NT2/D1 (cell line): Measurements from ENCODE around the gene LPCAT3.
"Not testable (repeated sequence)": the region's sequence is repeated elsewhere in the genome, so short reads cannot be mapped to it uniquely, and the experiment has no call there.

ENCODE experiments used
- DNase-seq: peaks from one replicate; pipeline ENCODE4 v3.0.0-alpha.2; 2011; ENCODE audit warnings: low read depth, low spot score
- H3K27me3 ChIP-seq: 2 replicates; pipeline ENCODE4 v1.6.0; 2011; ENCODE audit warnings: mild to moderate bottlenecking; ENCODE audit not compliant: insufficient read length, insufficient read depth
- H3K36me3 ChIP-seq: 2 replicates; pipeline ENCODE4 v1.6.1; 2011; ENCODE audit warnings: mild to moderate bottlenecking, low read length, mixed read lengths; ENCODE audit not compliant: insufficient read depth, insufficient read length
- H3K4me1 ChIP-seq: 2 replicates; pipeline ENCODE4 v1.5.1; 2011; ENCODE audit not compliant: insufficient read depth, insufficient read length
- H3K4me3 ChIP-seq: 2 replicates; pipeline ENCODE4 v1.5.1; 2011; ENCODE audit warnings: low read depth; ENCODE audit not compliant: insufficient read length
- H3K9ac ChIP-seq: 2 replicates; pipeline ENCODE4 v1.6.0; 2011; ENCODE audit warnings: low read depth; ENCODE audit not compliant: insufficient read length
- H3K9me3 ChIP-seq: 2 replicates; pipeline ENCODE4 v1.5.1; 2011; ENCODE audit warnings: mild to moderate bottlenecking, low read length; ENCODE audit not compliant: insufficient read depth
- SUZ12 ChIP-seq: IDR thresholded peaks from 2 replicates; pipeline ENCODE4 v1.6.1; 2011; ENCODE audit not compliant: insufficient read length, insufficient read depth; ENCODE audit errors: extremely low read depth
- YY1 ChIP-seq: IDR thresholded peaks from 2 replicates; pipeline ENCODE4 v1.6.1; 2011; ENCODE audit not compliant: insufficient read length, insufficient read depth
- ZNF274 ChIP-seq: IDR thresholded peaks from 2 replicates; pipeline ENCODE4 v1.6.1; 2011; ENCODE audit warnings: mild to moderate bottlenecking, low read depth, low read length

Gene LPCAT3

DNA sequence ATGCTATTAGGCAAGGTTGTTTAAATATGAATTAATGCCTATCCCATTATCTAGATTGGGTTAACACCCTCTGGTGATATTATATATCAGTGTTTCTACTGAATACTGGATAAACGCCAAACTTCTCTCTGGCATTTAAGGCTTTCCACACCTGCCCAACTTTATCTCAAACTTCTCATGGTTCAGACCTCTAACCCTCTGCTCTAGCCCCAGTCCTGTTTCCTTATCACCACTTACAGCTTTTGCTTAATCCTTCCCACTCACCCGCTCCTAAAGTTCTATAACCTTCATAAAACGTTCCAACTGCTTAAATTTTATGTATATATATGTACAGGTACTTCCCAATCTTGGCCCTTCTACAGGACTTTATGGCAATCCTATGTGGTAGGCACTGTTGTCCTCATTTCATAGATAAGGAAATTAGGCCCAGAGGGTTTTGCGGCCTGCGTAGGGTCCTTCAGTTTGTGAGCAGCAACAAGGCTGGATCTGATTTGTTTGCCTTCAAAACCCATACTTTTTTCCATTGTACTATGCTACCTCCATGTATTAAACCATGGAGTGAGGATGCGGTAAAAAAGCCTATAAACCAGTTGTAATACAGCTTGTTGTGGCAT, 1.2 kb downstream of the LPCAT3 start:
- Histone ChIP-seq H3K9me3 (no peaks in the 10 kb centered on the region), H3K36me3 (peaks cover 21% of the 10 kb centered on the region), H3K9ac (peak overlapping the region; percentile 91), H3K4me1 (peaks cover 8% of the 10 kb centered on the region), H3K4me3 (peak overlapping the region; percentile 94), H3K27me3 (no peaks in the 10 kb centered on the region)
- no peak for DNase-seq
- no peak for TF ChIP-seq ZNF274
- TF ChIP-seq YY1 = no peak

DNA sequence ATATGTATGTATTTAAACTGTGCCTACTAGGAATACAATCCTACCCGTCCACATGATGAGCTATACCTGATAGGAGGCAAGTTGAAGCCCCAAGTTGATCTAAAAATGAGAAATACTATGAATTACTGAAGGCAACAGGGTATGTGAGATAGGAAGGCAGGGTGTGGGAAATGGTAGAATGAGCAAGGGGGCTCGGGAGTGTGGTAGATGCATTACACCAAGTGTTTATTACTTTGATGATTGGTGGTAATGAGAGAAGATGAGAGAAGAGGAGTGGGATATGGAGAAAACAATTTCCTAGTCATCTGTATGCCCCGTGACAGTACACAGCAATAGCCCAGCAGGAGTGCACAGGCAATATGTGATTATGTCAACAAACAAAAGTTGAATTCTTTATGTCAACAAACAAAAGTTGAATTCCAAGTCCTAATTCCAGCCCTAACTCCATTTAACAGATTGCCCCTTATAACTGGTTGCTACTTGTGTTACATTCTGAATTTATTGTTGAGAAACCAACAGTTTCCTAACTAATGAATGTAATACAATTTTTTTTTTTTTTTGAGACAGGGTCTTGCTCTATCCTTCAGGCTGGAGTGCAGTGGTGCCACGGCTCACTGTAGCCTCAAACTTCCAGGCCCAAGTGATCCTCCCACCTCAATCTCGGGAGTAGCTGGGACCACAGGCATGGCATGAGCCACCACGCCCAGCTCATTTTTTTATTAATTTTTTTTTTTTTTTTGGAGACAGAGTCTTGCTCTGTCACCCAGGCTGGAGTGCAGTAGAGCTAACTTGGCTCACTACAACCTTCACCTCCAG, 2.5 kb downstream of the LPCAT3 start:
- Histone ChIP-seq H3K9me3 (no peaks in the 10 kb centered on the region), H3K36me3 (peaks cover 28% of the 10 kb centered on the region), H3K9ac (no peak overlapping the region), H3K4me1 (peaks cover 11% of the 10 kb centered on the region), H3K4me3 (no peak overlapping the region), H3K27me3 (no peaks in the 10 kb centered on the region)
- TF ChIP-seq SUZ12 (no peak), YY1 (no peak), ZNF274 (no peak)
- no peak for DNase-seq

DNA sequence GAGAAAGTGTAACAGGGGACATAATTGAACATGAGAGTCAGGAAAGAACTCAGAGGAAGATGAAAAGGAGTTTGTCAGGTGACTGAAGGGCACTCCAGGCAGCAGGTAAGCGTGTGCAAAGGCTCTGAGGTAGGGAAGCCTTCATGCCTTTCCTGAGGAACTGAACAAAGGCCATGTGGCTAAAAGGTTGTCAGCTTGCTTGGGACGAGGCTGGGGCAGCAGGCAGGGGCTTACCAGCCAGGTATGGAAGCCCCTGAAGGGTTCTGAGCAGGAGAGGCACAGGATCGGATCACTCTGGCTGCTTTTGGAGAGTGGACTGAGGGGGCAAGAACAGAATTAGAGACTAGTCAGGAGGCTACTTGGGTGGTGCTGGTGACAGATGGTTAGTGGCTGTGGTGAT, 5.2 kb downstream of the LPCAT3 start:
- no peak overlapping the region for H3K4me3 ChIP-seq
- H3K9me3 ChIP-seq = no peaks in the 10 kb centered on the region
- H3K4me1 ChIP-seq = peaks cover 13% of the 10 kb centered on the region
- H3K36me3 ChIP-seq = peaks cover 46% of the 10 kb centered on the region
- H3K9ac ChIP-seq = no peak overlapping the region
- no peaks in the 10 kb centered on the region for H3K27me3 ChIP-seq
- DNase-seq = no peak
- TF ChIP-seq ZNF274 (no peak), YY1 (no peak), SUZ12 (no peak)

DNA sequence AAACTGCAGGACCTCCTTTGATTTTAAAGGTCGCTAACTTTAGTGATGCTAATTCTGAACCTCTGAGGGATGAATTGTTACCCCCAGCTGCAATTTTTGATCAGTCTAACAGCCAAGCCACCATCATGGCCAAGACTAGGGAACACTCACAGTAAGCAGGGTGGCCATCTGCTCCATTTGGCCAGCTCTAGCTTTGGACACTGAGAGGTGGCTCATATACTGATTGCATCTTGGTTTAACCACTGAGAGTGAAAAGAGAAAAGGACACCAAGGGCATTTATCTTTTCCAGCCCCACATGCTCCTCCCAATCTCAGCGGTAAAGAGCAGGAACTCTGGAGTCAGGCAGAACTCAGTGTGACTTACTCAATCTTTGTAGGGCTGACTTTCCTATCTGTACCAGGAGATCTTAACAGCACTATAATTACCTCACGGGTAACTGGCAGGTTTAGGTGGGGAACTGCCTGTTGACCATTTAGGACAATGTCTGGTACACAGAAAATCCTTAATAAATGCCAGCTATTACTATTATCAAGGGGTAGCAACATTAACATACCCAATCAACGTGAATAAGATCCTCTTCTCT, 6.2 kb downstream of the LPCAT3 start:
- Histone ChIP-seq H3K36me3 (peaks cover 50% of the 10 kb centered on the region), H3K27me3 (no peaks in the 10 kb centered on the region), H3K9me3 (no peaks in the 10 kb centered on the region), H3K4me3 (no peak overlapping the region), H3K9ac (no peak overlapping the region), H3K4me1 (peaks cover 10% of the 10 kb centered on the region)
- TF ChIP-seq SUZ12 (no peak), ZNF274 (no peak), YY1 (no peak)
- no peak for DNase-seq

DNA sequence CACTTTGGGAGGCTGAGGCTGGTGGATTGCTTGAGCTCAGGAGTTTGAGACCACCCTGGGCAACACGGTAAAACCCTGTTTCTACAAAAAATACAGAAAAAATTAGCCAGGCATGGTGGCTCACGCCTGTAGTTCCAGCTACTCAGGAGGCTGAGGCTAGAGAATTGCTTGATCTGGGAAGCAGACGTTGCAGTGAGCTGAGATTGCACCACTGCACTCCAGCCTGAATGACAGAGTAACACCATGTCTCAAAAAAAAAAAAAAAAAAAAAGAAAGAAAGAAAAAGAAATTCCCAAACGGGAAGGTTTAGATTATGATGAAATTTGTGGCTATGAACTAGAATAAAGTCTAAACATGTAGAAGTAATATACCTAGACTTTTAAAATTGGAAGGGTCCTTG, 6.9 kb downstream of the LPCAT3 start:
- H3K4me1 ChIP-seq, H3K9me3 ChIP-seq, H3K27me3 ChIP-seq, DNase-seq, H3K4me3 ChIP-seq, H3K9ac ChIP-seq: not testable (repeated sequence)
- H3K36me3 ChIP-seq = peaks cover 53% of the 10 kb centered on the region

DNA sequence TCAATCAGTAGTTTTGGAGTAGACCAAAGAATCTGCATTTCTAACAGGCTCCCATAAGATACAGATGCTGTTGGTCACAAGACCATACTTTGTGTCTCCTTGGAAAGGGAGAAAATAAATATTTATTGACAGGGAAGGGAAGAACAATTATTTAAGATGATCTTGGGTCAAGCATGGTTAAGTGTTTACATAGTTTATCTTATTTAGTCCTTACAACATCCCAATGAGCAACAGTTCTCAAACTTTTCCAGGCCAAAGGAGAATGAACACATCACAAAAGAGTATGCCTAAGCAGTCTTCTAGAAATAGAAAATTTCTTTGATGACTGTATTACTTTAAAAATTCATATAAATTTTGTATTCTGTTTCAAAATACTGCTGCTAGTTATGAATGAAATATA, 8.8 kb downstream of the LPCAT3 start:
- Histone ChIP-seq H3K9me3 (no peaks in the 10 kb centered on the region), H3K9ac (no peak overlapping the region), H3K4me3 (no peak overlapping the region), H3K4me1 (peaks cover 5% of the 10 kb centered on the region), H3K27me3 (no peaks in the 10 kb centered on the region), H3K36me3 (peaks cover 57% of the 10 kb centered on the region)
- DNase-seq = no peak
- TF ChIP-seq ZNF274 (no peak), SUZ12 (no peak), YY1 (no peak)

DNA sequence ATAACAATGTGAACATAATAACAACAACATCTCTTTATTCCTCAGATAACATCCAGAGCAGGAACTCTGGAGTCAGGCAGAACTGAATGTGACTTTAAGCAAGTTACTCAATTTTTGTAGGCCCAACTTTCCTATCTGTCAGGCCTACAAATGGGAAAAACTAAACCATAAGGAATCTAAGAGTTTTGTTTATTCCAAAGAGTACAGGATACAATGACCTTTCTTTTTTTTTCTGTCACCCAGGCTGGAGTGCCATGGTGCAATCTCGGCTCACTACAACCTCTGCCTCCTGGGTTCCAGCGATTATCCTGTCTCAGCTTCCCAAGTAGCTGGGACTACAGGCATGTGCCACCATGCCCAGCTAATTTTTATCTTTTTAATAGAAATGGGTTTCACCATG, 9.4 kb downstream of the LPCAT3 start:
- peaks cover 5% of the 10 kb centered on the region for H3K4me1 ChIP-seq
- H3K27me3 ChIP-seq = no peaks in the 10 kb centered on the region
- no peak overlapping the region for H3K9ac ChIP-seq
- no peak for TF ChIP-seq YY1
- no peak for TF ChIP-seq ZNF274
- no peak for TF ChIP-seq SUZ12
- no peaks in the 10 kb centered on the region for H3K9me3 ChIP-seq
- no peak for DNase-seq
- H3K4me3 ChIP-seq = no peak overlapping the region
- peaks cover 55% of the 10 kb centered on the region for H3K36me3 ChIP-seq
